ENCODE data around the gene SEC14L5.

- TF ChIP-seq POLR2AphosphoS5 (IDR thresholded peaks at IDR 0.05; ENCODE audit: low read depth, low read length) (no peak), TAF1 (IDR thresholded peaks at IDR 0.05; ENCODE audit: borderline replicate concordance, low read depth, low read length) (no peak)
These were observed 88.8 kb downstream of the SEC14L5 start for GRCh38 chr16:5046914-5047313.
